ENCODE data around the gene PARD6B. TPM values are rescaled to one million over a fixed set of nuclear protein-coding genes. Genes with fewer than 3 reads are reported as not detected.
A peak's percentile ranks its signal among the peaks of the same experiment; 100 is the strongest.
"Not testable (repeated sequence)": the region's sequence is repeated elsewhere in the genome, so short reads cannot be mapped to it uniquely, and the experiment has no call there.

The PARD6B gene
- total and polyA plus RNA-seq, 12 donors: 1.3 to 7.1 (median 3.4) TPM

DNA sequence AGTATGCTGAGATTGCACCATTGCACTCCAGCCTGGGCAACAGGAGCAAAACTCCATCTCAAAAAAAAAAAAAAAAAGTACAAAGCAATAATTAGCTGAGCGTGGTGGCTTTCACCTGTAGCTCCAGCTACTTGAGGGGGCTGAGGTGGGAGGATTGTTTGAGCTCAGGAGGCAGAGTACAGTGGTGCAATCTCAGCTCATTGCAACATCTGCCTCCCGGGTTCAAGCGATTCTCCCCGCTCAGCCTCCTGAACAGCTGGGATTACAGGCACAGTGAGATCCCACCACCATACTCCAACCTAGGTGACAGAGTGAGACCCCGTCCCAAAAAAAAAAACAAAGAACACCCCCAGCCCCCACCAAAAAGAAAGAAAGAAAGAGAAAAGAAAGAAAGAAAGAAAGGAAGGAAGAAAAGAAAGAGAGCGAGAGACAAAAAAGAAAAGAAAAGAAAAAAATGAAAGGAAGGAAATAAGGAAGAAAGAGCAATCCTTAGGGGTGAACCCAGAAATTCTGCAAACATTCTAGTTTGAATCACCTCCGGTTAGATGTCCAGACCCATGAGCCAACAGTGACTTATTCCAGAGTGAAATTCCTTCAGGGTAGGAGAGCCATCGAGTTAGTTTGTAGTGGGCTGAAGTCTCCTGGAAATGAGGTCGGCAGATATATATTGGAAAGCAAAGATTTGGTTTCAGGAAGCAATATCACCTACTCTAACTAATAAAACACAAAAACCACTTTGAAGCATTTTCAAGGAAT lies 36.8 kb upstream of the PARD6B start:
- no peaks in the 10 kb centered on the region for H3K9me3 ChIP-seq
- no peaks in the 10 kb centered on the region for H3K36me3 ChIP-seq
- ATAC-seq (no peak), DNase-seq (no peak)
- no peak overlapping the region for H3K4me3 ChIP-seq
- H3K4me1 ChIP-seq: peaks cover 0 to 37% (median 30%) of the 10 kb centered on the region in 9 donors
- TF ChIP-seq CTCF (IDR thresholded peaks at IDR 0.05): no peak
- H3K27ac ChIP-seq: peak overlapping the region in 2 of 10 donors; percentile 1 to 10
- WGBS, 2 donors: 82 to 84% methylated on average over 9 of the region's 9 CpGs
- peaks cover 0 to 42% (median 9%) of the 10 kb centered on the region in 7 donors for H3K27me3 ChIP-seq
- intact Hi-C loops (cut with DNase I): no loop called here

DNA sequence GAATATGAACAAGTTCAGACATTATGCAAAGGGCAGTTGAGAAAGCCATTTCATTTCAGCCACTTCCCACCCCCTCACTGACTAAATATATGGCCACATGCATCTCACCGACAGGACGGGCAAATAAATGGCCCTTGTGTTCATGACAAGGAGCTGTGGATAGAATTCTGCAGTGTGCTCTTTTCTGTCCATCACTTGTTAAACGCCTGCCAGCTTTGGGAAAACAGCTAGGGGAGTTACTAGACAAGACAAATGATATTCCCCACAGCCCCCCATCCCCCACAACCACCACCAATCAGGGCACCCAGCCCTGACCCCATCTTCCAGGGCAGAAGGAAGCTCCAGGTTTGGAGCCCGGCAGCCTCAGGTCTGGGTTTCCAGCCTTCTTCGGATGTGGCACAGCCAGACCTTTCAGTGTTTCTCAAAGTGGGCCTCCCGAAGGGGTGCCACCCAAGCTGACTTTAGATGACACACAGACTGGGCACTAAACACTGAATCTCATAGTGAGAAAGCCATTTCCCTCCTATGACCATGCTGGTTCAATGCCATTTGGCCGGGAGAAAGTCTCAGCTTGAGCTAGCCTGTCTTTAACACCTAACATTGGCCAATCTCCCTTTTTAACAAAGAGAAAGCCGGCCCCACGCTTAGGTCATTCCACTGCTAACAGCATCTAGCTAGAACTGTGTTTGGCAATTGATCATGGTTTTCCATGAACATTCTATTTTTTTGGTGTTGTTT lies 36.1 kb upstream of the PARD6B start:
- no peak for TF ChIP-seq CTCF (IDR thresholded peaks at IDR 0.05)
- peaks cover 0 to 31% (median 22%) of the 10 kb centered on the region in 9 donors for H3K4me1 ChIP-seq
- no peak overlapping the region for H3K4me3 ChIP-seq
- no peaks in the 10 kb centered on the region for H3K9me3 ChIP-seq
- no peaks in the 10 kb centered on the region for H3K36me3 ChIP-seq
- no peak for DNase-seq
- H3K27ac ChIP-seq: peak overlapping the region in 3 of 10 donors; percentile 1 to 10 (median 6)
- 68 to 75% methylated on average over 9 of the region's 9 CpGs for WGBS, 2 donors
- intact Hi-C loops (cut with DNase I): no loop called here
- peaks cover 0 to 35% (median 9%) of the 10 kb centered on the region in 7 donors for H3K27me3 ChIP-seq
- peak in 2 of 8 donors; percentile 5 to 70 for ATAC-seq

- ATAC-seq; H3K4me1 ChIP-seq; intact Hi-C loops (cut with DNase I); H3K27me3 ChIP-seq; H3K27ac ChIP-seq; H3K4me3 ChIP-seq; H3K36me3 ChIP-seq; H3K9me3 ChIP-seq; DNase-seq: not testable (repeated sequence)
- 95 to 96% methylated on average over 7 of the region's 7 CpGs for WGBS, 2 donors
Observed at GRCh38 chr20:50698255-50698654, 33.1 kb upstream of the PARD6B start.

DNA sequence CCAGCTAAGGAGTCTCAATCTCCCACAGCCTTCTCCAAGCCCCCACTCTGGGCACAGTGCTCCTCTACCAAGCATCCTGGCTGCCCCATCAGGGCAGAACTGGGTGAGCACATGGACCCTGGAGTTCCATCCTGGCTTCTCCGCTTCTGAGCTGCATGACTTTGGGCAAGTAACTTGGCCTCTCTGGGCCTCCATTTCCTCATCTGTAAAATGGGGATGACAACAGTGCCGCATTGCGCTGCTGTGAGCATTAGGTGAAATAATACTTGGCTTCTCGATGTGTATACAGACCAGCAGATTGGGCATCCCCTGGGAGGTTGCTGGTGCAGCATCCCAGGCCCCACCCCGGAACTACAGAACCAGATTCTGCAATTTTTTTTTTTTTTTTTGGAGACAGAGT lies 31.7 kb upstream of the PARD6B start:
- 94 to 97% methylated on average over 5 of the region's 5 CpGs for WGBS, 2 donors
- Histone ChIP-seq H3K36me3 (no peaks in the 10 kb centered on the region), H3K4me3 (no peak overlapping the region), H3K27ac (no peak overlapping the region), H3K27me3 (no peaks in the 10 kb centered on the region), H3K9me3 (no peaks in the 10 kb centered on the region), H3K4me1 (peaks cover 0 to 10% (median 0%) of the 10 kb centered on the region in 9 donors)
- intact Hi-C loops (cut with DNase I): no loop called here
- DNase-seq: no peak
- ATAC-seq: no peak
- TF ChIP-seq CTCF (IDR thresholded peaks at IDR 0.05): no peak

All from heart right ventricle (tissue), 16 donors.